DND-41 (cell line): ENCODE data around the gene KPNA1.

ENCODE experiments used
- EZH2 ChIP-seq: IDR thresholded peaks from 3 replicates; pipeline ENCODE4 v1.6.1; 2012; ENCODE audit warnings: borderline replicate concordance, low read depth, mild to moderate bottlenecking, moderate library complexity, low read length, inconsistent platforms; ENCODE audit not compliant: severe bottlenecking
- TF ChIP-seq, protein P1 (sequence below): IDR thresholded peaks from 2 replicates; pipeline ENCODE4 v1.5.1; 2012; ENCODE audit warnings: borderline replicate concordance, low read length, moderate library complexity, mild to moderate bottlenecking; ENCODE audit not compliant: poor library complexity, severe bottlenecking; ENCODE audit errors: extremely low read depth

DNA sequence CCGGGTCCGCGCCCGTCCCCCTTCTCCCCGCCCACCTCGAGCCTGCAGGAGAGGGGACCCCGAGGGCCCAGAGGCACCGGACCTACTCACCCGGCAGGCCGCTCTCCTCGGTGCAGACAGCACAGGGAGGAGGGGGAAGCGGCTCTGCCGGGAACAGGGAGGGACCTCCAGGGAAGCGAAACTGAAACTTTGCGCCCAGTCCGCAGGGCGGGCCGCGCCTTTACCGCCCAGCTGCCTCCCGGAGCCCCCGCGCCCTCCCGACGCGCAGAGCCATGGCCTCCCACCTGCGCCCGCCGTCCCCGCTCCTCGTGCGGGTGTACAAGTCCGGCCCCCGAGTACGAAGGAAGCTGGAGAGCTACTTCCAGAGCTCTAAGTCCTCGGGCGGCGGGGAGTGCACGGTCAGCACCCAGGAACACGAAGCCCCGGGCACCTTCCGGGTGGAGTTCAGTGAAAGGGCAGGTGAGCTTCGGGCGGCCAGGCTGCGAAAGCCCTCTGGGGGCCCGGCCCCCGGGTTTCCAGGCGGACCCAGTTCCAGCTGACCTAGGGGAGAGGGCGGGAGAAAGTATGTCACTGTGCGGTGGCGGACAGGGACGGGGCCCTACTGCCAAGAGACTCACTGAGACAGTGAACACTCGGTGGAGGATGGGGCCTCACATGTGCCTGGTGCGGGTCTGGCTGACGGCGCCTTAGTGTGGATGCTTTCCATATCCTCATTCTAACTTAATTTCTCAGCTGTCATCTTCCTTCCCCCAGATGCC is 49.6 kb upstream of the KPNA1 start, which contains the start of the genes DTX3L and PARP9:
- TF ChIP-seq, protein P1, sequence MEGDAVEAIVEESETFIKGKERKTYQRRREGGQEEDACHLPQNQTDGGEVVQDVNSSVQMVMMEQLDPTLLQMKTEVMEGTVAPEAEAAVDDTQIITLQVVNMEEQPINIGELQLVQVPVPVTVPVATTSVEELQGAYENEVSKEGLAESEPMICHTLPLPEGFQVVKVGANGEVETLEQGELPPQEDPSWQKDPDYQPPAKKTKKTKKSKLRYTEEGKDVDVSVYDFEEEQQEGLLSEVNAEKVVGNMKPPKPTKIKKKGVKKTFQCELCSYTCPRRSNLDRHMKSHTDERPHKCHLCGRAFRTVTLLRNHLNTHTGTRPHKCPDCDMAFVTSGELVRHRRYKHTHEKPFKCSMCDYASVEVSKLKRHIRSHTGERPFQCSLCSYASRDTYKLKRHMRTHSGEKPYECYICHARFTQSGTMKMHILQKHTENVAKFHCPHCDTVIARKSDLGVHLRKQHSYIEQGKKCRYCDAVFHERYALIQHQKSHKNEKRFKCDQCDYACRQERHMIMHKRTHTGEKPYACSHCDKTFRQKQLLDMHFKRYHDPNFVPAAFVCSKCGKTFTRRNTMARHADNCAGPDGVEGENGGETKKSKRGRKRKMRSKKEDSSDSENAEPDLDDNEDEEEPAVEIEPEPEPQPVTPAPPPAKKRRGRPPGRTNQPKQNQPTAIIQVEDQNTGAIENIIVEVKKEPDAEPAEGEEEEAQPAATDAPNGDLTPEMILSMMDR, result no peak
- TF ChIP-seq EZH2, result no peak
